ENCODE data around the gene CAMK1G. TPM values are rescaled to one million over a fixed set of nuclear protein-coding genes. Genes with fewer than 3 reads are reported as not detected.

CAMK1G gene
- total and polyA plus RNA-seq, 10 of the 15 experiments (the other 5 are each of a cell fraction or from before 2014, with no cell fraction given): 0.18 to 0.20 TPM; not detected in 8

GRCh38 chr1:209557221-209557620 lies 26.3 kb upstream of the CAMK1G start:
- H4K20me1 ChIP-seq (ENCODE audit: control insufficient read depth, insufficient read depth): no peaks in the 10 kb centered on the region
- no peak for ATAC-seq

GRCh38 chr1:209560529-209560928 lies 23.0 kb upstream of the CAMK1G start:
- TF ChIP-seq E4F1 (IDR thresholded peaks at IDR 0.05; ENCODE audit: borderline replicate concordance, partially characterized antibody) (no peak), BCLAF1 (IDR thresholded peaks at IDR 0.05) (no peak), SUPT20H (IDR thresholded peaks at IDR 0.05; ENCODE audit: borderline replicate concordance, control insufficient read depth, low read depth, low read length) (no peak), RBBP5 (conservative IDR thresholded peaks at IDR 0.05) (no peak), RELA (IDR thresholded peaks at IDR 0.05; ENCODE audit: borderline replicate concordance, partially characterized antibody) (no peak), TCF7 (IDR thresholded peaks at IDR 0.05; ENCODE audit: borderline replicate concordance) (no peak)
- ATAC-seq (no peak), FAIRE-seq (no peak), DNase-seq (ENCODE audit: low read depth, low spot score) (no peak)
- H3K4me3 ChIP-seq: no peak overlapping the region
- SMC1A ChIA-PET (ENCODE audit: uncharacterized antibody, unreplicated experiment): no interaction called here
- H3K4me1 ChIP-seq (ENCODE audit: control insufficient read depth, insufficient read depth, low read length): no peaks in the 10 kb centered on the region
- no TSS peak for BruUV-seq (replicated peaks)
- no peak overlapping the region for H2AFZ ChIP-seq (ENCODE audit: control insufficient read depth, low read depth, low read length)
- RAD21 ChIA-PET (ENCODE audit: unreplicated experiment): no interaction called here
- no peaks in the 10 kb centered on the region for H3K9me3 ChIP-seq (replicated peaks; ENCODE audit: control insufficient read depth, insufficient read depth, low read length)
- no peak overlapping the region for H3K27ac ChIP-seq (ENCODE audit: control insufficient read depth, insufficient read depth)
- in situ Hi-C loops (cut with MboI): no loop called here
- H3K4me2 ChIP-seq (ENCODE audit: control insufficient read depth, insufficient read depth): no peak overlapping the region
- intact Hi-C loops (cut with micrococcal nuclease; ENCODE audit: unreplicated experiment): no loop called here
- POLR2A ChIA-PET: no interaction called here
- H3K36me3 ChIP-seq (ENCODE audit: control insufficient read depth in 2 of 2, insufficient read depth in 2 of 2, low read length in 1 of 2): no peaks in the 10 kb centered on the region
- WGBS (ENCODE audit: insufficient coverage, insufficient replicate concordance, low lambda C conversion rate, missing lambda C conversion rate): 50% methylated on average over 3 of the region's 3 CpGs
- H3K27me3 ChIP-seq (replicated peaks in 1 of 2; ENCODE audit: control insufficient read depth in 2 of 2, insufficient read depth in 2 of 2, low read length in 1 of 2): peaks cover 0 to 3% of the 10 kb centered on the region in 2 experiments; a peak in 1 of 4 replicates
- CTCF ChIA-PET: interaction anchor here (0.7 to 2.9 kb wide), 5 partner anchors 9 to 358 kb away, joined by 3 to 11 read pairs (median 3); no protein-coding TSS in a partner anchor
- H4K20me1 ChIP-seq (ENCODE audit: control insufficient read depth, insufficient read depth): no peaks in the 10 kb centered on the region
- no peaks in the 10 kb centered on the region for H3K79me2 ChIP-seq (ENCODE audit: control insufficient read depth, insufficient read depth, low read length)
- no peak overlapping the region for H3K9ac ChIP-seq (ENCODE audit: control insufficient read depth, insufficient read depth, low read length)

More at GRCh38 chr1:209557221-209557620, 26.3 kb upstream of the CAMK1G start:
- POLR2A ChIA-PET: no interaction called here
- in situ Hi-C loops (cut with MboI) (no loop called here), intact Hi-C loops (cut with micrococcal nuclease; ENCODE audit: unreplicated experiment) (no loop called here)
- CTCF ChIA-PET: interaction anchor here (0.8 to 2.0 kb wide), 3 partner anchors 9 to 34 kb away, joined by 3 to 7 read pairs (median 3); no protein-coding TSS in a partner anchor
- no peak overlapping the region for H2AFZ ChIP-seq (ENCODE audit: control insufficient read depth, low read depth, low read length)
- no peak overlapping the region for H3K4me3 ChIP-seq
- H3K27me3 ChIP-seq (replicated peaks in 1 of 2; ENCODE audit: control insufficient read depth in 2 of 2, insufficient read depth in 2 of 2, low read length in 1 of 2): peaks cover 0 to 6% of the 10 kb centered on the region in 2 experiments; a peak in 2 of 4 replicates
- H3K27ac ChIP-seq (ENCODE audit: control insufficient read depth, insufficient read depth): no peak overlapping the region
- TF ChIP-seq TCF7 (IDR thresholded peaks at IDR 0.05; ENCODE audit: borderline replicate concordance) (no peak), IRF5 (IDR thresholded peaks at IDR 0.05; ENCODE audit: borderline replicate concordance) (no peak), ZNF24 (IDR thresholded peaks at IDR 0.05) (no peak), MXI1 (IDR thresholded peaks at IDR 0.05; ENCODE audit: low read depth, low read length) (no peak), SMARCA5 (IDR thresholded peaks at IDR 0.05) (no peak), NR2C2 (IDR thresholded peaks at IDR 0.05; ENCODE audit: borderline replicate concordance, control insufficient read depth, insufficient read length, low read depth) (no peak)
- RAD21 ChIA-PET (ENCODE audit: unreplicated experiment): interaction anchor here (1.2 kb wide), 1 partner anchor 12 kb away, joined by 5 read pairs; no protein-coding TSS in a partner anchor
- DNase-seq (ENCODE audit: low read depth, low spot score) (no peak), FAIRE-seq (no peak)
- no peak overlapping the region for H3K9ac ChIP-seq (ENCODE audit: control insufficient read depth, insufficient read depth, low read length)
- BruUV-seq (replicated peaks): no TSS peak
- no peaks in the 10 kb centered on the region for H3K79me2 ChIP-seq (ENCODE audit: control insufficient read depth, insufficient read depth, low read length)
- H3K4me2 ChIP-seq (ENCODE audit: control insufficient read depth, insufficient read depth): no peak overlapping the region
- H3K9me3 ChIP-seq (replicated peaks; ENCODE audit: control insufficient read depth, insufficient read depth, low read length): no peaks in the 10 kb centered on the region
- SMC1A ChIA-PET (ENCODE audit: uncharacterized antibody, unreplicated experiment): interaction anchor here (0.6 kb wide), 1 partner anchor 698 kb away, joined by 4 read pairs; no protein-coding TSS in a partner anchor
- H3K36me3 ChIP-seq (ENCODE audit: control insufficient read depth in 2 of 2, insufficient read depth in 2 of 2, low read length in 1 of 2): no peaks in the 10 kb centered on the region
- no peaks in the 10 kb centered on the region for H3K4me1 ChIP-seq (ENCODE audit: control insufficient read depth, insufficient read depth, low read length)

All from GM12878 (cell line).